ENCODE data around the gene ZNF280C.

The ZNF280C gene

DNA sequence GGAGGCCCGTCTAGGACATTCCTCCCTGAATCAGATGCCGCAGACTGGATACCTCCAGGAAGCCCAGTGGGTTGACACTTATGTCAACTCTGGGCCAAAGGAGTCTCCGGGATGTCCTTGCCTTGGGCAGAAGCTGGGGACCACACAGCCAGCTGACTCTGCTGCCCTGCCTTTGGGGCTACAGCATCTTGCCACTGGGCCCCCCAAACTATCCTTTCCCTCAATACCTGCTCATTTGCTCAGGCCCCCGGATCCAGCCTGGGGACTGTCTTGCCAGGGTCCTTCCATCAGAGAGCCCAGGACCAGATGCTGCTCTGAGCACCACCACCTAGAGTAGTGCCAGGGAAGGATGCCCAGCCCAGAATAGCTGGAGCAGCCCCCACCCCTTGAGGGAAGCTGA, 77.9 kb downstream of the ZNF280C start:
- TF ChIP-seq SCRT2 (tag by site-specific recombination; IDR thresholded peaks at IDR 0.05): no peak
- no peak for TF ChIP-seq ZBTB7A (tag by site-specific recombination; IDR thresholded peaks at IDR 0.05; ENCODE audit: low read depth)
- TF ChIP-seq ZFP41 (tag by site-specific recombination; IDR thresholded peaks at IDR 0.05; ENCODE audit: borderline replicate concordance): no peak
- no peak for TF ChIP-seq ZBTB21 (tag by site-specific recombination; IDR thresholded peaks at IDR 0.05)
- no peak for TF ChIP-seq SETDB1 (IDR thresholded peaks at IDR 0.05; ENCODE audit: insufficient read length, low read length)
- no peak for TF ChIP-seq ZNF544 (tag by site-specific recombination; IDR thresholded peaks at IDR 0.05)
- no peak for TF ChIP-seq ZNF433 (tag by site-specific recombination; IDR thresholded peaks at IDR 0.05; ENCODE audit: low read depth)
- no peak for TF ChIP-seq ZEB2 (tag by site-specific recombination; IDR thresholded peaks at IDR 0.05)
- no peak for TF ChIP-seq ZNF292 (tag by site-specific recombination; IDR thresholded peaks at IDR 0.05; ENCODE audit: borderline replicate concordance, low read depth)
- TF ChIP-seq MZF1 (tag by site-specific recombination; IDR thresholded peaks at IDR 0.05; ENCODE audit: borderline replicate concordance): no peak
- TF ChIP-seq ZNF626 (tag by site-specific recombination; IDR thresholded peaks at IDR 0.05): no peak
- TF ChIP-seq ZNF521 (tag by site-specific recombination; IDR thresholded peaks at IDR 0.05): no peak
- TF ChIP-seq GLIS1 (tag by site-specific recombination; IDR thresholded peaks at IDR 0.05): no peak
- no peak for TF ChIP-seq ZNF211 (tag by site-specific recombination; IDR thresholded peaks at IDR 0.05; ENCODE audit: low read depth)
- no peak for TF ChIP-seq ZNF610 (tag by site-specific recombination; IDR thresholded peaks at IDR 0.05; ENCODE audit: borderline replicate concordance)
- TF ChIP-seq TRIM28 (IDR thresholded peaks at IDR 0.05; ENCODE audit: borderline replicate concordance, low read length): no peak
- TF ChIP-seq ZBTB20 (tag by site-specific recombination; IDR thresholded peaks at IDR 0.05): no peak
- no peak for TF ChIP-seq FEZF1 (tag by site-specific recombination; IDR thresholded peaks at IDR 0.05)
- TF ChIP-seq ZNF501 (tag by site-specific recombination; IDR thresholded peaks at IDR 0.05): no peak

DNA sequence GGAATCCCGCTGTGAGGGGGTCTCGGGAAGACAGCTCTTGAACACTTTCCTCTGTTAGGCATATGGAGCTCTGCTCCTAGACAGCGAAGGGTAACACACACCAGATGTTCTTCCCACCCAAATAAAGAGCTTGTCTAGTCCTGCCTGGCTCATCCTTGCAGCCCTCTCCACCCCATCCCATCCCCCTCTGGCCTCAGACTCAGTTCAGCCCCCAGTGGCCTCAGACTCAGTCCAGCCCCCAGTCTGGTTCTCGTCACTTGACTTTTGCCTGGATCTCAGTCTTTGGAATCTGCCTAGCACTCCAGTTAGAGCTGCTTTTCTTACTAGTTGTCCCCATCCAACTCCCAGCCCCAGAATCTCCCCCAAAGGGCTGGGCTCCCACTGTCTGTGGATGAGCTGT, 82.0 kb downstream of the ZNF280C start:
- Histone ChIP-seq H3K36me3 (ENCODE audit: control insufficient read depth in 2 of 2, insufficient read depth in 1 of 2, low read length in 2 of 2) (no peaks in the 10 kb centered on the region), H3K9me3 (ENCODE audit: control insufficient read depth, insufficient read depth, low read depth, low read length) (no peaks in the 10 kb centered on the region), H3K4me1 (ENCODE audit: control insufficient read depth, insufficient read depth, low read length) (no peaks in the 10 kb centered on the region), H3K27ac (ENCODE audit: extremely low read depth, low read depth, low read length) (no peak overlapping the region), H3K4me3 (ENCODE audit: low read depth, low read length) (no peak overlapping the region)
- CTCF ChIA-PET: interaction anchor here (0.6 to 2.9 kb wide), 4 partner anchors 106 to 578 kb away, joined by 3 to 17 read pairs (median 4); no protein-coding TSS in a partner anchor
- POLR2A ChIA-PET: interaction anchor here (0.6 to 1.5 kb wide), 3 partner anchors 10 to 23 kb away, joined by 3 to 6 read pairs (median 5); partner anchors contain the start of gene AIFM1
- TF ChIP-seq, protein P1, sequence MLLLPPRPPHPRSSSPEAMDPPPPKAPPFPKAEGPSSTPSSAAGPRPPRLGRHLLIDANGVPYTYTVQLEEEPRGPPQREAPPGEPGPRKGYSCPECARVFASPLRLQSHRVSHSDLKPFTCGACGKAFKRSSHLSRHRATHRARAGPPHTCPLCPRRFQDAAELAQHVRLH (tag by site-specific recombination; IDR thresholded peaks at IDR 0.05): no peak
- TF ChIP-seq ZNF785 (tag by site-specific recombination; IDR thresholded peaks at IDR 0.05) (no peak), ZNF302 (tag by site-specific recombination; IDR thresholded peaks at IDR 0.05; ENCODE audit: low read depth) (no peak), ZNF677 (tag by site-specific recombination; IDR thresholded peaks at IDR 0.05) (no peak), PRDM1 (tag by site-specific recombination; IDR thresholded peaks at IDR 0.05) (no peak), ZBTB11 (tag by site-specific recombination; conservative IDR thresholded peaks at IDR 0.05; ENCODE audit: low read depth) (no peak), ZNF138 (tag by site-specific recombination; IDR thresholded peaks at IDR 0.05; ENCODE audit: borderline replicate concordance) (no peak), ZNF473 (tag by site-specific recombination; IDR thresholded peaks at IDR 0.05) (no peak), ZNF311 (tag by site-specific recombination; IDR thresholded peaks at IDR 0.05; ENCODE audit: borderline replicate concordance) (no peak), ZNF639 (tag by site-specific recombination; IDR thresholded peaks at IDR 0.05) (no peak), ZNF280C (tag by site-specific recombination; IDR thresholded peaks at IDR 0.05) (no peak), SP2 (tag by site-specific recombination; IDR thresholded peaks at IDR 0.05) (no peak)

More for the DNA sequence above, 77.9 kb downstream of the ZNF280C start:
- Histone ChIP-seq H3K4me3 (ENCODE audit: low read depth, low read length) (no peak overlapping the region), H3K9me3 (ENCODE audit: control insufficient read depth, insufficient read depth, low read depth, low read length) (no peaks in the 10 kb centered on the region), H3K4me1 (ENCODE audit: control insufficient read depth, insufficient read depth, low read length) (no peaks in the 10 kb centered on the region), H3K36me3 (ENCODE audit: control insufficient read depth in 2 of 2, insufficient read depth in 1 of 2, low read length in 2 of 2) (no peaks in the 10 kb centered on the region), H3K27ac (ENCODE audit: extremely low read depth, low read depth, low read length) (no peak overlapping the region)
- ChIA-PET POLR2A (no interaction called here), CTCF (interaction anchor here (0.6 to 7.1 kb wide), 8 partner anchors 9 to 689 kb away, joined by 3 to 72 read pairs (median 4); no protein-coding TSS in a partner anchor)

Data from HEK293 (cell line).